ENCODE data around the gene MRPL19.
A peak's percentile ranks its signal among the peaks of the same experiment; 100 is the strongest.

MRPL19 gene

GRCh38 chr2:75675908-75676307, 29.3 kb downstream of the MRPL19 start:
- Histone ChIP-seq H3K79me1 (ENCODE audit: low read length) (no peaks in the 10 kb centered on the region), H3K14ac (ENCODE audit: low read length) (no peak overlapping the region), H3K4me3 (ENCODE audit: low read depth, low read length) (no peak overlapping the region), H3K36me3 (ENCODE audit: control insufficient read depth in 1 of 2, insufficient read depth in 2 of 2, low read length in 2 of 2) (peaks cover 2% of the 10 kb centered on the region in 2 experiments), H2BK5ac (ENCODE audit: low read depth, low read length, poor library complexity) (no peak overlapping the region), H4K12ac (ENCODE audit: low read depth, low read length) (no peak overlapping the region), H2BK120ac (ENCODE audit: insufficient read depth, low read length, poor library complexity) (no peak overlapping the region), H3K27ac (ENCODE audit: low read depth, low read length) (no peak overlapping the region), H4K91ac (ENCODE audit: low read depth, low read length) (peak overlapping the region; percentile 18), H2AFZ (ENCODE audit: insufficient read depth, low read length, poor library complexity) (no peak overlapping the region), H3K79me2 (ENCODE audit: control insufficient read depth, insufficient read depth, low read length, poor library complexity) (no peaks in the 10 kb centered on the region), H3K9me3 (ENCODE audit: insufficient read depth, low read depth, low read length) (no peaks in the 10 kb centered on the region), H3K4me2 (ENCODE audit: low read length) (no peak overlapping the region), H4K8ac (ENCODE audit: low read depth, low read length) (no peak overlapping the region), H3K4me1 (ENCODE audit: control insufficient read depth in 1 of 2, insufficient read depth in 2 of 2, low read length in 2 of 2) (no peaks in the 10 kb centered on the region), H3K23ac (ENCODE audit: low read length) (no peak overlapping the region), H2AK5ac (ENCODE audit: low read length) (no peak overlapping the region), H3K18ac (ENCODE audit: low read length) (no peak overlapping the region), H2BK12ac (ENCODE audit: low read length) (no peak overlapping the region), H3K9ac (ENCODE audit: low read length) (no peak overlapping the region), H3K27me3 (ENCODE audit: insufficient read depth, low read length) (no peaks in the 10 kb centered on the region), H3K4ac (ENCODE audit: low read depth, low read length) (peak overlapping the region; percentile 40)
- DNase-seq: no peak
- WGBS (ENCODE audit: extremely low coverage, insufficient coverage, insufficient read length): 100% methylated on average over 3 of the region's 3 CpGs

DNA sequence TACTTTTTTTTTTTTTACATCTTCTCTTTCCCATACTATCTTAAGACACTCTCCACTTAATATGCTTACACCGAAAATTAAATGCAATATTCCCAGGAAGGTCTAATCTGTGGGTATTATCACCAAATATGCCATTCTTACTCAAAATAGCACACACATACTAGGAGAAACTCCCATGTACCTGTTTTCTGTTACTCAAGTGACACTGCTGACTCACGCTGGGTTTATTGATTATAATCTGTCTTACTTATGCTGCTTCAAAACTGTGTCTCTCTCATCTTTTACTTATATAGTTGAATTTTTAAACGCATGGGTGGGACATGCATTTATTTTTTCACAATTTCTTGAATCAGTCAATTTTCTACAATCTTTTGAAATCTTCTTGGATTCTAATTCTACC, 29.9 kb downstream of the MRPL19 start:
- Histone ChIP-seq H3K36me3 (ENCODE audit: control insufficient read depth in 1 of 2, insufficient read depth in 2 of 2, low read length in 2 of 2) (peaks cover 4 to 6% of the 10 kb centered on the region in 2 experiments), H3K9me3 (ENCODE audit: insufficient read depth, low read depth, low read length) (no peaks in the 10 kb centered on the region), H3K27ac (ENCODE audit: low read depth, low read length) (no peak overlapping the region), H2BK120ac (ENCODE audit: insufficient read depth, low read length, poor library complexity) (no peak overlapping the region), H4K12ac (ENCODE audit: low read depth, low read length) (no peak overlapping the region), H3K4me3 (ENCODE audit: low read depth, low read length) (no peak overlapping the region), H3K4me2 (ENCODE audit: low read length) (no peak overlapping the region), H3K9ac (ENCODE audit: low read length) (no peak overlapping the region), H3K79me2 (ENCODE audit: control insufficient read depth, insufficient read depth, low read length, poor library complexity) (no peaks in the 10 kb centered on the region), H3K4ac (ENCODE audit: low read depth, low read length) (no peak overlapping the region), H3K79me1 (ENCODE audit: low read length) (no peaks in the 10 kb centered on the region), H4K91ac (ENCODE audit: low read depth, low read length) (no peak overlapping the region), H3K4me1 (ENCODE audit: control insufficient read depth in 1 of 2, insufficient read depth in 2 of 2, low read length in 2 of 2) (no peaks in the 10 kb centered on the region), H2AFZ (ENCODE audit: insufficient read depth, low read length, poor library complexity) (no peak overlapping the region), H3K27me3 (ENCODE audit: insufficient read depth, low read length) (no peaks in the 10 kb centered on the region), H3K18ac (ENCODE audit: low read length) (no peak overlapping the region), H3K23ac (ENCODE audit: low read length) (no peak overlapping the region), H2BK12ac (ENCODE audit: low read length) (no peak overlapping the region), H2AK5ac (ENCODE audit: low read length) (no peak overlapping the region), H2BK5ac (ENCODE audit: low read depth, low read length, poor library complexity) (no peak overlapping the region), H4K8ac (ENCODE audit: low read depth, low read length) (no peak overlapping the region), H3K14ac (ENCODE audit: low read length) (no peak overlapping the region)
- peak in 1 of 2 donors; percentile 32 for DNase-seq
- no CpG with 5 or more reads among the region's 3 CpGs for whole genome bisulfite sequencing (ENCODE audit: extremely low coverage, insufficient coverage, insufficient read length)

GRCh38 chr2:75679556-75679955, 33.0 kb downstream of the MRPL19 start:
- Histone ChIP-seq H3K23ac (ENCODE audit: low read length) (no peak overlapping the region), H2AFZ (ENCODE audit: insufficient read depth, low read length, poor library complexity) (no peak overlapping the region), H3K36me3 (ENCODE audit: control insufficient read depth in 1 of 2, insufficient read depth in 2 of 2, low read length in 2 of 2) (peaks cover 6 to 12% of the 10 kb centered on the region in 2 experiments), H3K4me1 (ENCODE audit: control insufficient read depth in 1 of 2, insufficient read depth in 2 of 2, low read length in 2 of 2) (no peaks in the 10 kb centered on the region), H4K12ac (ENCODE audit: low read depth, low read length) (no peak overlapping the region), H3K4ac (ENCODE audit: low read depth, low read length) (no peak overlapping the region), H4K91ac (ENCODE audit: low read depth, low read length) (no peak overlapping the region), H3K4me2 (ENCODE audit: low read length) (no peak overlapping the region), H3K9me3 (ENCODE audit: insufficient read depth, low read depth, low read length) (no peaks in the 10 kb centered on the region), H2BK5ac (ENCODE audit: low read depth, low read length, poor library complexity) (no peak overlapping the region), H4K8ac (ENCODE audit: low read depth, low read length) (no peak overlapping the region), H3K27ac (ENCODE audit: low read depth, low read length) (no peak overlapping the region), H2AK5ac (ENCODE audit: low read length) (no peak overlapping the region), H3K4me3 (ENCODE audit: low read depth, low read length) (no peak overlapping the region), H3K27me3 (ENCODE audit: insufficient read depth, low read length) (no peaks in the 10 kb centered on the region), H2BK12ac (ENCODE audit: low read length) (no peak overlapping the region), H3K14ac (ENCODE audit: low read length) (no peak overlapping the region), H3K9ac (ENCODE audit: low read length) (no peak overlapping the region), H3K18ac (ENCODE audit: low read length) (no peak overlapping the region), H3K79me1 (ENCODE audit: low read length) (no peaks in the 10 kb centered on the region), H2BK120ac (ENCODE audit: insufficient read depth, low read length, poor library complexity) (no peak overlapping the region), H3K79me2 (ENCODE audit: control insufficient read depth, insufficient read depth, low read length, poor library complexity) (no peaks in the 10 kb centered on the region)
- no peak for DNase-seq
- no CpG with 5 or more reads among the region's 1 CpG for WGBS (ENCODE audit: extremely low coverage, insufficient coverage, insufficient read length)

DNA sequence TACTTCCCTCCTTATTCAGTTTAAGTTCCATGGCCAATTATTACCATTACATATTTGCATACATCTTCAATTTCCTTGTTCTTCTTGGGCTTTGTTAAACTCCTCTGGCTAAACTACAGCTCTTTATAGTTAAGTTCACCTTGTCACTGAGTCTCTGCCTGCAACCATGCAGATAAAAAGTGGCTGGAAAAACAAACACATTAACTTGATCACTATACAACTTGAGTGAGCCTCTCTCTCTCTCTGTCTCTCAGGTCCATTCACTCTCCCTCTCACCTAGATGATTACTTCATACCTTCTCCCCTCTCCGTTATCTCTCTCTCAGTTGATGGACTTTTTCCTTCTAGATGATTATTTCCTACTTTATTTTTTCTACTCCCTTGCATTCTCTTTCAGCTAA, 33.8 kb downstream of the MRPL19 start:
- no peak for DNase-seq
- no peak overlapping the region for H2BK120ac ChIP-seq (ENCODE audit: insufficient read depth, low read length, poor library complexity)
- no peaks in the 10 kb centered on the region for H3K79me1 ChIP-seq (ENCODE audit: low read length)
- WGBS (ENCODE audit: extremely low coverage, insufficient coverage, insufficient read length): no CpG with 5 or more reads among the region's 1 CpG
- no peak overlapping the region for H3K18ac ChIP-seq (ENCODE audit: low read length)
- H2BK12ac ChIP-seq (ENCODE audit: low read length): no peak overlapping the region
- no peaks in the 10 kb centered on the region for H3K27me3 ChIP-seq (ENCODE audit: insufficient read depth, low read length)
- H4K91ac ChIP-seq (ENCODE audit: low read depth, low read length): no peak overlapping the region
- H3K27ac ChIP-seq (ENCODE audit: low read depth, low read length): no peak overlapping the region
- H3K4me2 ChIP-seq (ENCODE audit: low read length): no peak overlapping the region
- no peak overlapping the region for H2AK5ac ChIP-seq (ENCODE audit: low read length)
- no peak overlapping the region for H2BK5ac ChIP-seq (ENCODE audit: low read depth, low read length, poor library complexity)
- no peaks in the 10 kb centered on the region for H3K9me3 ChIP-seq (ENCODE audit: insufficient read depth, low read depth, low read length)
- no peak overlapping the region for H3K23ac ChIP-seq (ENCODE audit: low read length)
- no peaks in the 10 kb centered on the region for H3K4me1 ChIP-seq (ENCODE audit: control insufficient read depth in 1 of 2, insufficient read depth in 2 of 2, low read length in 2 of 2)
- H3K79me2 ChIP-seq (ENCODE audit: control insufficient read depth, insufficient read depth, low read length, poor library complexity): no peaks in the 10 kb centered on the region
- no peak overlapping the region for H3K4me3 ChIP-seq (ENCODE audit: low read depth, low read length)
- H3K14ac ChIP-seq (ENCODE audit: low read length): no peak overlapping the region
- no peak overlapping the region for H3K9ac ChIP-seq (ENCODE audit: low read length)
- H2AFZ ChIP-seq (ENCODE audit: insufficient read depth, low read length, poor library complexity): no peak overlapping the region
- no peak overlapping the region for H4K8ac ChIP-seq (ENCODE audit: low read depth, low read length)
- no peak overlapping the region for H4K12ac ChIP-seq (ENCODE audit: low read depth, low read length)
- peaks cover 6 to 12% of the 10 kb centered on the region in 2 experiments for H3K36me3 ChIP-seq (ENCODE audit: control insufficient read depth in 1 of 2, insufficient read depth in 2 of 2, low read length in 2 of 2)
- no peak overlapping the region for H3K4ac ChIP-seq (ENCODE audit: low read depth, low read length)

All from trophoblast cell (in vitro differentiated cells and primary cell).